GM12872 (cell line): ENCODE data around the gene CHST8.

Experiments
- TF ChIP-seq, protein P1 (sequence below): IDR thresholded peaks from 3 replicates; pipeline ENCODE4 v1.5.1; 2011; ENCODE audit warnings: low read depth, mild to moderate bottlenecking, low read length, moderate library complexity; ENCODE audit not compliant: insufficient read depth

The CHST8 gene

DNA sequence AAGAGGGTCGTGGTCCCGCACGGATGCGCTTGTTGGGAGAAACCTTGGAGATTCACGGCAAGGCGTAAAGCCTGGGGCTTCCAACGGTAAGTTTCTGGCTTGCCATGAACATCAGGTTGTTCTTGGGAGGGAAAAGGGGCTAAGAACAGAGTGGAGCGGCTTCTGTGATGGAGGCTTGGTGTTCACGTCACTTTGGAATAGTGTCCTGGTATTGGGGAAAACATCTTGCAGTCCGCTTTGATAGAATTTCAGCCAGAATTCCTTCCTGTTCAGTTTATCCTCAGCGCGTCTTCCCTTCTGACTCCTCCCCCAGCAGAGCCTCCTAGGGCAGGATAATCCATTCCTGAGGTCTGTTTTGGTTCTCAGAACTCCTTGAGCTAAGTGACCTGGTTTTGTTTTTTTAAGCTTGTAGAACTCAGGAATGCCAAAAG, 176.9 kb downstream of the CHST8 start:
- TF ChIP-seq, protein P1, sequence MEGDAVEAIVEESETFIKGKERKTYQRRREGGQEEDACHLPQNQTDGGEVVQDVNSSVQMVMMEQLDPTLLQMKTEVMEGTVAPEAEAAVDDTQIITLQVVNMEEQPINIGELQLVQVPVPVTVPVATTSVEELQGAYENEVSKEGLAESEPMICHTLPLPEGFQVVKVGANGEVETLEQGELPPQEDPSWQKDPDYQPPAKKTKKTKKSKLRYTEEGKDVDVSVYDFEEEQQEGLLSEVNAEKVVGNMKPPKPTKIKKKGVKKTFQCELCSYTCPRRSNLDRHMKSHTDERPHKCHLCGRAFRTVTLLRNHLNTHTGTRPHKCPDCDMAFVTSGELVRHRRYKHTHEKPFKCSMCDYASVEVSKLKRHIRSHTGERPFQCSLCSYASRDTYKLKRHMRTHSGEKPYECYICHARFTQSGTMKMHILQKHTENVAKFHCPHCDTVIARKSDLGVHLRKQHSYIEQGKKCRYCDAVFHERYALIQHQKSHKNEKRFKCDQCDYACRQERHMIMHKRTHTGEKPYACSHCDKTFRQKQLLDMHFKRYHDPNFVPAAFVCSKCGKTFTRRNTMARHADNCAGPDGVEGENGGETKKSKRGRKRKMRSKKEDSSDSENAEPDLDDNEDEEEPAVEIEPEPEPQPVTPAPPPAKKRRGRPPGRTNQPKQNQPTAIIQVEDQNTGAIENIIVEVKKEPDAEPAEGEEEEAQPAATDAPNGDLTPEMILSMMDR, result no peak

DNA sequence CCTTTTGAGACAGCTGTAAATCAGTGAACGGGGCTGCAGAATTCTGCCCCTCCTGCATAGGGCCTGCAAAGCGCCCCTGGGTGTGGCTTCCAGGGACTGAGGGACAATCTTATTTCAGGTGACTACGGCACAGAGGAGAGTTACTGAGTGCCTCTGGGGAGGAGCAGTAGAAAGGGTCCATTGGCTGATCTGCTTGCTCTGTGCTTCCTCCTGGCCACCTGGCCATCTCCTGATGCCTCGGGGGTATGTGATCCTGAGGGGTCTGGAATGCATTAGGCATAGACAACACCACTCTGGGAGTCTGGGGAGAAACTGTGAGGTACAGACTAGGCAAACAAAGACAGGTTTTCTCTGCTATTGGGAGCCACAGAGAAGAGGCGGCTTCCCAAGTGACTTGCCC, 177.7 kb downstream of the CHST8 start:
- TF ChIP-seq, protein P1, result no peak

DNA sequence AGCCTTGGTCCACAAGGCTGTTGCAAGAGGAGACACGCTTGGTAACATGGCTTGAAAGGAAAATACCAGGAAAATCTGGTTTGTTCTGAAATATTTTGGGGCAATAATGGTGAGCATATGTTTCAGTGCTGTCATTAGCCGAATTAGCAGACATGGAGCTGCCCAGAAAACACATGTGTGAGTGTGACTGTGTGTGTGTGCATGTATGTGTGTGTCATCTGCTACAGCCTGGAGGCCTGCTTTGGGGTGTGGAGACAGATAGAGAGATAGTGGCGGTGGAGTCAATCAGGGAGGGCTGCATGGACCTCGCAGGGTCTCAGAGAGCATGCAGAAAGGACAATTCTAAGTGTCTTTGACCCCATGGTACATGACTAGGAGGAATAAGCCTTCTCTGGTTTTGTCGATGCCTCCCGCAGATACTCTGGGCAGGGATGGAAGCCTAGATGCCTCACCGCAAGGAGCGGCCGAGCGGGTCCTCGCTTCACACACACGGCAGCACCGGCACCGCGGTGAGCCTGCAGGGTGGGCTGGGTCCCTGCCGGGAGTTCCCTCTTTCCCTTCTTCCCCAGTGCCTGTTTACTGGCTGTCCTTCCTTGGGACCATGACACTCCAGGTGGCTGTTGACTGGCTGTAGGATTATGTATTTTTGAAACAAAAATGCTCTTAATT, 178.4 kb downstream of the CHST8 start:
- TF ChIP-seq, protein P1, result no peak

DNA sequence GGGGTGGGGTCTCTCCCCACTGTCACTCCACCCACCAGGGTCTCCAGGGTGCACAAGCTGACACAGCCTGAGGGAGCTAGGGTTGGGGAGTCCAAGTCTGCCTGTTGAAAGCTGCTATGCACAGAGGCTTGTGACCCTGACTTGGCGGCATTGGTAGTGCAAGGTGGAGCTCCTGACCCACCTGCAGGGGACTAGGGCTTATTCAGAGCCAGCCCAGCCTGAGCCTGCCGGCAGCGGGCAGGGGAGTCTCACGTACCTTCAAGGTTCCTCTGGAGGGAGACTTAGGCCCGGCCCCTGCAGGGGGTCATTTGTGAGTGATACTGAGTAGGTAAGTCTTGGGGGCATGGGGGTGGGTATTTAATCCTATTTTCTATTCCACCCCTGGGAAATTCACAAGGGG, 179.7 kb downstream of the CHST8 start:
- TF ChIP-seq, protein P1, result no peak

DNA sequence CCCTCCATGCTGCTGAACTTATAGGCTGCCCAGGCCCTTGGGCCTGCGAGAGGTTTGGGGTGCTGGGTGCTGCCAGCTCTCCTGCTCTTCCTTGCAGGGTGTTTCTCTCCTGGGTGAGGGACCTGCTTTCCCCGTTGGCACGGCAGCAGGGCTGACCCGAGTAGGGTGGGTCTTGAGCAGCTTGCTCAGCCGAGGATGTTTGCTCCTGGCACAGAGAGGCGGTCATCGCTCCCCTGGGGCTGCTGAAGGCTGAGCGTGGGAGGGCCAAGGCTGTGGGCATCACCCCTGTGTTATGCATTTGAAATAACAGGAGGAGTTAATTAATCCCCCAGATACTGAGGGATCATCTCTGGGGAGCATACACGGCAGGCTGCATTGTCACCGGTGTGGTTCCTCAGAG, 180.2 kb downstream of the CHST8 start:
- TF ChIP-seq, protein P1, result no peak

DNA sequence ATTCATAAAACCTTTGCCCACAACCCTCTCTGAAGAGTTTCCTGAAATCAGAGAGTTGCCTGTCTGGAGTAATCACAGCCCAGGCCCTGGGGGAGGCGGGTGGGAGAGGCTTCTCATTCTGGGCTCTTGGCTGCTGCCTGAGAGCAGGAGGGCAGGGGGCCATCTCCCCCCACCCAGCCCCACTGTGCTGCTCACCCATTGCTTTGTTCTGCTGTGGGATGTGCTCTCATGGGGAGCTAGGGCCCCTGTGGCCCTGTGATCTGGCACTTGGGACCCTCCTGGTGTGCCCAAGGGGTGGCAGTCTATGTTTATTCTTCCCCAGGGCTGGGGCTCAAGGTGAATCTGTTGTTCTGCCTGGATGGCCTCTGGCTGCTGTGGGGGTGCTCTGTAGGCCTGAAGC, 181.0 kb downstream of the CHST8 start:
- TF ChIP-seq, protein P1, result no peak

DNA sequence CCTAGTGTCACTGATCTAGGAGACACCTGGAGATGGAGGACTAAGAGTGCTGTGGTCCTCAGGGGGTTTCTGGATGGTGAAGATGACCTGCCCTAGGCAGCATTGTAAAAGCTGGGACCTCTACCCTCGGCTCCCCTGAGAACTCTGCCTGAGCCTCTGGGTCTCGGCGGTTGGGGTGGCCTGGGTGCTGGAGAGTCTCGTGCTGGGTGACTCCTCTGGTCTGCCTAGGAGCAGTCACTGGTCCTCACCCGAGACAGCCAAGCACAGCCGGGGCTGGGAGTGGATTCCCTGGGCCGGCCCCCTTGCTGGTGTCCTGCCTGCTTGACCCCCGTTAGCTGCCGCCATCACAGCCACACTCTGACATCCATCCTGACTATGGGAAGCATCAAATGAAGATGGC, 181.6 kb downstream of the CHST8 start:
- TF ChIP-seq, protein P1, result no peak
